Measurements from ENCODE around the gene STMP1. TPM values are rescaled to one million over a fixed set of nuclear protein-coding genes. Genes with fewer than 3 reads are reported as not detected.
A peak's percentile ranks its signal among the peaks of the same experiment; 100 is the strongest.

Gene STMP1
- total and polyA plus RNA-seq, 5 donors = 27.4 to 30.9 (median 29.3) TPM

DNA sequence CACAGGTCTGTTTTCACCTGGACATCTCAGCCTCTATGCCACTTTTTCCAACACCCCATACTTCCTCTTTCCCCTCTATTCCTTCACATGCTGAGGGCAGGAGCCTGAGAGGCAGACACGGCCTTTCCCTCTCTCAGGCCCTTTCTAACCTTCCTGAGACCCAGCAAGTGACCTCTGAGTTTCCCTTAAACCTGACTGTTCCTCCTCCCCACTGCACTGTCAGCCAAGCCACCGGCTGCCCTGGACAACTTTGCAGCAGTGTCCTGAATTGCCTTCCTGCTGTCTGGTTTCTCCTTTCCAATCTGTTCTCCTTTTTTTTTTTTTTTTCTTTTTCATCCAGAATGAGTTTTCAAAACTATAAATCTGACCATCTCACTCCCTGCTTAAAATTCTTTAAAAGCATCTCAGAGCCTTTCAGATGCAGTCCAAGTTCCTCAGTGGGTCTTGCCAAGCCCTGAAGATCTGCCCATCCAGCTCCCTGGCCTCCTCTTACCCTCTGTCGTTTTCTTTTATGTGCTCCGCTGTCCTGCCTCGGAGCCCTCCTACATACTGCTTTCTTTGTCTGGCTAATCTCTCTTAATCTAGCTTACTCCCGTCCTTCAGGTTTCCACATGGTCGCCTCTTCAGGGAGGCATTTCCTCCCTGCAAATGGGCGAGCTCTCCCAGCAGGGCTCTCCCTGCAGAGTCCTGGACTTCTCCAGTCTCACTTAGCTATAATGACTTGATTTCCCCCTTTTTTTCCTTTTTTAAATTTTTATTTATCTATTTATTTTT is 35.1 kb downstream of the STMP1 start:
- no peak overlapping the region for H3K4me3 ChIP-seq (ENCODE audit: low read length)

DNA sequence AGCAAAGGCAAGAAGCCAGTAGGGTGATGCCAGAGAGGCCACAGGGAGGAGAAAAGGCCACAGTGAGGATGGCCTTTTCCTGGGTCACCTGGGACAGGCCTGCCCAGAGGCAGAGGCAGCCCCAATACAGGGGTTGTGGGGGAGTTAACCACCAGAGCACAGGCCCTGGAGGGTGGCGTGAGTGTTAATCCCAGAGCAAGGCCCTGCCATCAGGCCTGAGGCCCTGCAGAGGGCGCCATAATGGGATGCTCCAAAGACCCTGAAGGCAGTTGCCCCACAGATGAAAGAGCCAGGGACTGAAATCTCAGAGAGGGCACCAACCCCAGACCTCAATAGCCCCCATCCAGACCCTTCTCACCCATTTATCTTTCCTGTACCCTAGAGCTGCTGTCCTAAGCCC is 41.8 kb downstream of the STMP1 start:
- H3K27me3 ChIP-seq (ENCODE audit: control insufficient read depth, insufficient read depth) = no peaks in the 10 kb centered on the region
- no peaks in the 10 kb centered on the region for H3K9me3 ChIP-seq (ENCODE audit: control insufficient read depth, low read length)
- no peaks in the 10 kb centered on the region for H3K4me1 ChIP-seq (ENCODE audit: control insufficient read depth, insufficient read depth, low read length)
- intact Hi-C loops (cut with DNase I) = no loop called here
- peak; percentile 8 to 24 for ATAC-seq
- H3K27ac ChIP-seq (ENCODE audit: low read length) = no peak overlapping the region
- no peak for DNase-seq
- no peak overlapping the region for H3K4me3 ChIP-seq (ENCODE audit: low read length)
- WGBS = 75% methylated on average over 2 of the region's 2 CpGs

More for the DNA sequence above, 35.1 kb downstream of the STMP1 start:
- Histone ChIP-seq H3K27me3 (ENCODE audit: control insufficient read depth, insufficient read depth) (no peaks in the 10 kb centered on the region), H3K4me1 (ENCODE audit: control insufficient read depth, insufficient read depth, low read length) (no peaks in the 10 kb centered on the region), H3K27ac (ENCODE audit: low read length) (no peak overlapping the region), H3K9me3 (ENCODE audit: control insufficient read depth, low read length) (no peaks in the 10 kb centered on the region)
- no peak for DNase-seq
- no peak for ATAC-seq
- WGBS = 35% methylated on average over 8 of the region's 8 CpGs
- intact Hi-C loops (cut with DNase I) = no loop called here

DNA sequence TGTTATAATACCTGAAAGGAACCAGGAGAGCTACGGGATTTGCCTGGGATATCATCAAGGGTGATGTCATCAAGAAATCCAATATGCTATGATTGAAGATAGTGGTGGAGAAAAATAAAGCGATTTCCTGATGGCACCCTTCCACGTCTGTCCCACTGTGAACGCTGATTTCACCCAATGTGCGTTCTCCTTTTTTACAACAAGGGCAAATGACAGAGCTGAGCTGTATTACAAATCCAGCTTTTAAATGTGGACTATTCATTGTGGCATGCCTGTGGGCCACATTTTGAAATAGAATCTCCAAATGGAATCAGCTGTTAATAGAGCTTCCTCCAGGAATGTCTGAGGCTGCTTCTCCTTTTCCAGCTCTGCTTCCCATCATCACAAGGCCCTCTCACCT is 42.4 kb downstream of the STMP1 start:
- no peaks in the 10 kb centered on the region for H3K27me3 ChIP-seq (ENCODE audit: control insufficient read depth, insufficient read depth)
- no peak overlapping the region for H3K27ac ChIP-seq (ENCODE audit: low read length)
- 57% methylated on average over 5 of the region's 5 CpGs for WGBS
- intact Hi-C loops (cut with DNase I) = no loop called here
- ATAC-seq = no peak
- H3K4me1 ChIP-seq (ENCODE audit: control insufficient read depth, insufficient read depth, low read length) = no peaks in the 10 kb centered on the region
- no peak for DNase-seq
- H3K4me3 ChIP-seq (ENCODE audit: low read length) = no peak overlapping the region
- H3K9me3 ChIP-seq (ENCODE audit: control insufficient read depth, low read length) = no peaks in the 10 kb centered on the region

DNA sequence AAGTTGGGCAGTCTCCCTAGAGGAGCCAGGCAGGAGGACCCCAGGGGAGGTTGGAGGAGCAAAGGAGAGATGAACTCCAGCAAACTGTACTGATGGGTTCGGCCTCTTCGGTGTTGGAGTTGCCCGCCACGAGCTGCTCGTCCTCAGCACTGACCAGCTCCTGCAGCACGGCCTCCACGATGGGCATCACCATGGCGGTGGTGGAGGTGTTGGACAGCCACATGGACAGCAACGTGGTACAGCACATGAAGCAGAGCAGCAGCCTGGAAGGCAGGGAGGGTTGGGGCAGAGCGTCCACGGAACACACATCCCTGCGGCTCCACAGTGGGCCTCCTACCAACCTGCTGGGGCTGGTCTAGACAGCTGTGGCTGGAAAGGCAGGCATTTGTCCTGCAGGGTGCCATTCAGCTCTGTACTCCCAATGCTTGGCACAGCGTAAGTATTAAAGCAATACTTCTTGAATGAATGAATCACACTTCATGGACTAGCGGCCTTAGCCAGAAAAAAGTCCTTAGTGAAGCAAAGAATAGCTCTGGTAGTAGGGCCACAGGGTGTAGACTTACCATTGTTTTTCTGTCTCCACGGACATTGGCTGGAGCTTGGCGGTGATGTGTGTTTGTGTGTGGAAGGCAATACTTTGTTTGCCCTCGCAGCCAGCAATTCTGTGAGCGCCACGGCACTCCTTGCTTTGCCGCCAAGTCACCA is 43.9 kb downstream of the STMP1 start:
- no peak for ATAC-seq
- Histone ChIP-seq H3K27ac (ENCODE audit: low read length) (no peak overlapping the region), H3K27me3 (ENCODE audit: control insufficient read depth, insufficient read depth) (no peaks in the 10 kb centered on the region), H3K4me3 (ENCODE audit: low read length) (no peak overlapping the region), H3K9me3 (ENCODE audit: control insufficient read depth, low read length) (no peaks in the 10 kb centered on the region), H3K4me1 (ENCODE audit: control insufficient read depth, insufficient read depth, low read length) (no peaks in the 10 kb centered on the region)
- 87% methylated on average over 20 of the region's 20 CpGs for WGBS
- intact Hi-C loops (cut with DNase I) = no loop called here
- no peak for DNase-seq

DNA sequence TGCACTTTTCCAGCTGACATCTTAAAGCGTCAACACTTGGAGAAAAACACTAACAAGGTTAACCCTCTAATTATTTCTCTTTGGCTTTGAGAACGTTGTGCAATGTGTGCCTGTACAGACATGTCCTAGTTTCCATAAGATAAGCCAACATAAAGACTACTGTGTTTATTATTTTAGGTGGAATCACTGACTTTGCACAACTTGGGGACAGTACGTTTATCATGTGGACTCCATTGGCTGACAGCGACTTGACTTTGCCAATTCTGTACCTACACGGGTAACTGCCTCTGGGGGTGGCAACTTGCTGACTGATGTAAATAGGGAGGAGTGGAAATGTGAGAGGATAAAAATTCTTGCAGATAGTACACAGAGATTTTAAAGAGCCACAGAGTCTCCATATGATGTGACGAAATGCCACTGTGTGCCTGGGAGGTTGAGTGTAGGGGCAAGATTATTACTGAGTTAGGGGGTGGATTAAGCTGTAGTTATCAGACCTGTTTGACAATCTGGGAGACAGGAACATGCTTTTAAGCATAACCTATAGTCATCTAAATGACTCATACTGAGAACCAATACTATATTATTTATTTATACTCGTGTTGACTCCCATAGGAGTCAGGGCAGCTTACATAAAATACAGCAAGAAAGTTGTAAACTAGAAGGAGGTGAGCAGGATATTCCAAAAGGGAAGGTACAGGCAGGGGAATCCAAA is 44.7 kb downstream of the STMP1 start:
- 57% methylated on average over 7 of the region's 7 CpGs for WGBS
- Histone ChIP-seq H3K27ac (ENCODE audit: low read length) (no peak overlapping the region), H3K9me3 (ENCODE audit: control insufficient read depth, low read length) (no peaks in the 10 kb centered on the region), H3K4me1 (ENCODE audit: control insufficient read depth, insufficient read depth, low read length) (no peaks in the 10 kb centered on the region), H3K27me3 (ENCODE audit: control insufficient read depth, insufficient read depth) (no peaks in the 10 kb centered on the region), H3K4me3 (ENCODE audit: low read length) (no peak overlapping the region)
- DNase-seq = no peak
- intact Hi-C loops (cut with DNase I) = no loop called here
- ATAC-seq = no peak

DNA sequence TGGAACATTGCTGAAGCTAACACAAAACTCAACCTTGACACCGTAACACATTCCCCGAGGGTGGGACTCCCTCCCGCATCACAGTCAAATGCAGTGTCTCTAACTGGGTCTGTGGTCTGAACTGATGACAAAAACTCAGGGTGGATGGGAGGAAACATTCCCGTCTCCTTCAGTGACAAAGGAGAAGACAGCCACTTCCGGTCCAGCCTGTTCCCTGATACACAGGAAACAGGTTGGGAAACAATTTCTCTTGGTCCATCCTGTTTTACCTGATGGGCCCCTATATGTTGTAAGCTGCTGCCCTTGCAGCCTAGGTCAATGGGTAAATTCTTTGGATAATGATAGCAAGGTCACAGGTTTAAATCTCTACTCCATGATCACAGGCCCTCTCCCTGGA is 45.3 kb downstream of the STMP1 start:
- Histone ChIP-seq H3K27me3 (ENCODE audit: control insufficient read depth, insufficient read depth) (no peaks in the 10 kb centered on the region), H3K27ac (ENCODE audit: low read length) (no peak overlapping the region), H3K4me1 (ENCODE audit: control insufficient read depth, insufficient read depth, low read length) (no peaks in the 10 kb centered on the region), H3K9me3 (ENCODE audit: control insufficient read depth, low read length) (no peaks in the 10 kb centered on the region), H3K4me3 (ENCODE audit: low read length) (no peak overlapping the region)
- ATAC-seq (no peak), DNase-seq (no peak)
- intact Hi-C loops (cut with DNase I) = no loop called here
- WGBS = 59% methylated on average over 5 of the region's 5 CpGs

DNA sequence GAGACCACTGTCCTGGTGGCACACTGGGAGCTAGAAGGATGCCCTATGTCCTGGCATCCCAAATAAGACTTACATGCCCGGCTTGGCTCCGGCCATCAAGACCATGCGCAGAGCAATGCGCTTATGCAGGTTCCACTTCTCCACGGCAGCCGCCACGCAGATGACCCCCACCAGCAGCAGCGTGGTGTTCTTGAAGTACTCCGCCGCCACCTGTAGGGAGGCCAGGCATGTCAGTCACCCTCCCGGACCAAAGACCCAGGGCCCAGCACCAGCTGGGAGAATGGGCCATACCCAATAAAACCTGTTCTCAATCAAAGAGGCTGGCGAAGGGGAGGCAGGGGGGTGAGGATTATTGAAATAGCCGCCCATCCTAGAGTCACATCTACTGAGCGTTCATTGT is 45.7 kb downstream of the STMP1 start:
- Histone ChIP-seq H3K4me1 (ENCODE audit: control insufficient read depth, insufficient read depth, low read length) (peaks cover 3% of the 10 kb centered on the region), H3K9me3 (ENCODE audit: control insufficient read depth, low read length) (no peaks in the 10 kb centered on the region), H3K4me3 (ENCODE audit: low read length) (no peak overlapping the region), H3K27ac (ENCODE audit: low read length) (no peak overlapping the region), H3K27me3 (ENCODE audit: control insufficient read depth, insufficient read depth) (no peaks in the 10 kb centered on the region)
- 92% methylated on average over 14 of the region's 14 CpGs for WGBS
- ATAC-seq = no peak
- intact Hi-C loops (cut with DNase I) = no loop called here
- DNase-seq = no peak

DNA sequence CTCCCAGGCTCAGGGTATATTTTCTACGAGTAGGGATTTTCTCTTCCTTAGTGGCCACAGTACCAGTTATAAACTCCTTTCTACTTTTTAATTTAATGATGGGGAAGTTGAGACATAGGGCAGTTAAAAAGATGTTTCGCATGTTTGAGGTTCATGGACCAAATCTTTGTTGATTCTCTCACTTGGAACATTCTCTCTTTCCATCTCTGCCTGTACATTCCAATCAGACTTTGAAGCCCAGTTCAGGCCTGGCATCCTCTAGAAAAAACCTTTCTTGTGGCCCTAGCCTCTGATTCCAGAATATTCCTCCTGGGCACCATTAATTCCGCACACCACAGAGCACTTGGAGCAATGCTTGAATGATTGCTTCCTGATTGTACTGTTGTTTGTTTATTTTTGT is 47.2 kb downstream of the STMP1 start:
- intact Hi-C loops (cut with DNase I) = no loop called here
- Histone ChIP-seq H3K27ac (ENCODE audit: low read length) (no peak overlapping the region), H3K4me3 (ENCODE audit: low read length) (no peak overlapping the region), H3K9me3 (ENCODE audit: control insufficient read depth, low read length) (no peaks in the 10 kb centered on the region), H3K27me3 (ENCODE audit: control insufficient read depth, insufficient read depth) (no peaks in the 10 kb centered on the region), H3K4me1 (ENCODE audit: control insufficient read depth, insufficient read depth, low read length) (peaks cover 3% of the 10 kb centered on the region)
- 95% methylated on average over 3 of the region's 3 CpGs for WGBS
- DNase-seq = no peak
- ATAC-seq = no peak

DNA sequence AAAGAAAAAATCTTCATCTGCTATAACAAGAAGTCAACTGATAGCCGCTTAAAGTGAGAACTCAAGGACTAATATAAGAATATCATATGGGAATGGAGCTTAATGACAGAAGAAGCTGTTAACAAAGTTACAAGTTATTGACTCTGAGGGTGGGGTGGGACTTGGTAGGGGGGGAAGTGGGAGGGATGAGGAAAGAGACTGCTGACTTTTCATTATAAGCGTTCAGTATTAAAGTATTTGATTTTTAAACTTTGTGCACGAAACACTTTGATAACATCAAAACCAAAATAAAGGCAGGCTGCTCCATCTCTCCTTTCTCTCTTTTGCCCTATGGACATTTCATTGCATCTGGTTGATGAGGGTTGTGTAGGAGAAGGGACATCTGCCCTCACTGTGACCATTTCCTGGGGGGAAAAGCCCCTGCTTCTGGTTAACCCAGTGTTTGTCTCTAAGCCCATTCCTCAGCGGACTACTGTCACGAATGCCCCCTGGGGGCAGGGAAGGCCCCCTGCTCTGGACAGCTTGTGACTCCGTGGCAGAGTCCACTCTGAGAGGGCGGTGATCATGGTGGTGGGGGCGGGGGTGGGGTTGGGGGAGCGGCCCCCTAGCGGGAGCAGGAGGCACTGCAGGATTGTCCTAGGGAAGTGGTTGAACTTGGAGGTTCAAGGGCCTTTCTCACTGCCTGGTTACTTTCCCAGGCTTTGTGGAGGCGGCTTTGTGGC is 48.3 kb downstream of the STMP1 start:
- intact Hi-C loops (cut with DNase I) = no loop called here
- Histone ChIP-seq H3K4me1 (ENCODE audit: control insufficient read depth, insufficient read depth, low read length) (peaks cover 3% of the 10 kb centered on the region), H3K9me3 (ENCODE audit: control insufficient read depth, low read length) (no peaks in the 10 kb centered on the region), H3K4me3 (ENCODE audit: low read length) (no peak overlapping the region), H3K27me3 (ENCODE audit: control insufficient read depth, insufficient read depth) (no peaks in the 10 kb centered on the region), H3K27ac (ENCODE audit: low read length) (no peak overlapping the region)
- DNase-seq (peak in 1 of 3 donors; percentile 58), ATAC-seq (peak in 1 of 2 donors; percentile 43)
- WGBS = 46% methylated on average over 11 of the region's 11 CpGs

DNA sequence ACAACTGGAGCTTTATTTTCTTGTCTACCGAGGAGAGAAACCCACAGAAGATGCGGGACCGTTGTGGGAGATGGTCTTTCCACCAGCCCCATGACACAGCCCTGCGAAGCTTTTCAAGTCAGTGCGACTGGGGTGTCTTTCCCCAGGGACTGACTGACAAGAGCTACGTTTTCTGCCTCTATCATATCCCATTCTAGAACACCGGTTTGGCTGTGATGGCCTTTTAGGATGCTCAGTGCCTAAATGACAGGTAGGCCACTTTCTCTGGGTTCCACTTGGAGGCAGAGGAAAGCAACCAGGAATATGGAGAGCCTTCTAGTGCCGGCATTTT is 48.8 kb downstream of the STMP1 start:
- ATAC-seq (no peak), DNase-seq (no peak)
- H3K9me3 ChIP-seq (ENCODE audit: control insufficient read depth, low read length) = no peaks in the 10 kb centered on the region
- WGBS = 59% methylated on average over 8 of the region's 8 CpGs
- intact Hi-C loops (cut with DNase I) = no loop called here
- no peak overlapping the region for H3K27ac ChIP-seq (ENCODE audit: low read length)
- no peak overlapping the region for H3K4me3 ChIP-seq (ENCODE audit: low read length)
- no peaks in the 10 kb centered on the region for H3K27me3 ChIP-seq (ENCODE audit: control insufficient read depth, insufficient read depth)
- peaks cover 3% of the 10 kb centered on the region for H3K4me1 ChIP-seq (ENCODE audit: control insufficient read depth, insufficient read depth, low read length)
